GM23248 (cell line): ENCODE measurements around the gene KRTAP5-1. TPM values are rescaled to one million over a fixed set of nuclear protein-coding genes. Genes with fewer than 3 reads are reported as not detected.

Source experiments
- DNase-seq: peaks from one replicate; pipeline ENCODE4 v3.0.0-alpha.2; 2015
- H2AFZ ChIP-seq: fragments of 200-600 bp; sonication (generic); 2 replicates; pipeline ENCODE4 v1.6.1; 2016; ENCODE audit warnings: antibody characterized with exemption
- H3F3A ChIP-seq: fragments of 200-600 bp; sonication (generic); 2 replicates; pipeline ENCODE4 v1.6.1; 2016; ENCODE audit warnings: mild to moderate bottlenecking, antibody characterized with exemption, mixed run types; ENCODE audit not compliant: insufficient read depth
- H3K27ac ChIP-seq: fragments of 200-600 bp; sonication (generic); 2 replicates; pipeline ENCODE4 v1.5.1; 2016; ENCODE audit warnings: mild to moderate bottlenecking
- H3K27me3 ChIP-seq: fragments of 200-600 bp; sonication (generic); replicated peaks from 2 replicates; pipeline ENCODE4 v1.6.1; 2016; ENCODE audit warnings: mild to moderate bottlenecking; ENCODE audit not compliant: insufficient read depth
- H3K36me3 ChIP-seq: fragments of 200-600 bp; sonication (generic); 2 replicates; pipeline ENCODE4 v1.6.1; 2016; ENCODE audit warnings: low read depth, mild to moderate bottlenecking
- H3K4me1 ChIP-seq: fragments of 200-600 bp; sonication (generic); 2 replicates; pipeline ENCODE4 v1.6.1; 2016; ENCODE audit warnings: mild to moderate bottlenecking; ENCODE audit not compliant: insufficient read depth
- H3K4me2 ChIP-seq: fragments of 200-600 bp; sonication (generic); one replicate; pipeline ENCODE4 v1.6.1; 2016; ENCODE audit warnings: mild to moderate bottlenecking; ENCODE audit not compliant: unreplicated experiment
- H3K4me3 ChIP-seq: fragments of 200-600 bp; sonication (generic); 2 replicates; pipeline ENCODE4 v1.5.1; 2016; ENCODE audit warnings: mild to moderate bottlenecking
- H3K79me2 ChIP-seq: fragments of 200-600 bp; sonication (generic); 2 replicates; pipeline ENCODE4 v1.6.1; 2016; ENCODE audit warnings: mild to moderate bottlenecking; ENCODE audit not compliant: insufficient read depth
- H3K9ac ChIP-seq: fragments of 200-600 bp; sonication (generic); 2 replicates; pipeline ENCODE4 v1.6.1; 2016; ENCODE audit warnings: mild to moderate bottlenecking
- H3K9me2 ChIP-seq: fragments of 200-600 bp; sonication (generic); 2 replicates; pipeline ENCODE4 v1.6.1; 2016; ENCODE audit warnings: mixed run types, mild to moderate bottlenecking, moderate library complexity; ENCODE audit not compliant: insufficient read depth
- H3K9me3 ChIP-seq: fragments of 200-600 bp; sonication (generic); one replicate; pipeline ENCODE4 v1.6.1; 2017; ENCODE audit warnings: low read depth
- H4K20me1 ChIP-seq: fragments of 200-600 bp; sonication (generic); 2 replicates; pipeline ENCODE4 v1.6.0; 2016; ENCODE audit not compliant: insufficient read depth
- EZH2 ChIP-seq: fragments of 200-600 bp; sonication (generic); IDR thresholded peaks from 2 replicates; pipeline ENCODE4 v1.6.1; 2018; ENCODE audit warnings: antibody characterized with exemption, mild to moderate bottlenecking; ENCODE audit not compliant: insufficient read depth, poor library complexity, severe bottlenecking
- EZH2phosphoT487 ChIP-seq: fragments of 200-600 bp; sonication (generic); IDR thresholded peaks from 2 replicates; pipeline ENCODE4 v1.6.1; 2018; ENCODE audit warnings: antibody characterized with exemption, moderate library complexity, mild to moderate bottlenecking, low read depth; ENCODE audit not compliant: insufficient read depth
- WGBS, 2 experiments: methylation state at CpG; one replicate each; pipeline ENCODE4 v1.1.6; 2015 to 2017; ENCODE audit warnings: low lambda C conversion rate in 2 of 2, low coverage in 1 of 2; ENCODE audit errors: missing lambda C conversion rate in 2 of 2; 5-methylcytosine and 5-hydroxymethylcytosine counted together
- in situ Hi-C: fragments of 300-500 bp; cut with MboI; formaldehyde crosslinking; loops from 2 replicates; pipeline ENCODE4 v1.15.0; 2020
- polyA plus RNA-seq: library from polyadenylated mRNA; unstranded; fragments of >200 nt; fragmentation: Nextera tagmentation; extraction: Ambion mirVana; gene quantifications from 2 replicates; pipeline ENCODE4 v1.2.1, GENCODE V29; 2016
- total RNA-seq: library from RNA; depleted of rRNA; stranded (reverse); fragments of >200 nt; shearing (Covaris generic); gene quantifications from 2 replicates; pipeline ENCODE4 v1.2.3, GENCODE V29; 2014

KRTAP5-1 gene
- total and polyA plus RNA-seq, 2 experiments from 2014 or later: not detected

GRCh38 chr11:1560649-1561251 lies 24.3 kb downstream of the KRTAP5-1 start:
- in situ Hi-C loops: no loop called here
- no peak for DNase-seq
- no peak overlapping the region for H3K4me3 ChIP-seq
- H3K36me3 ChIP-seq: no peaks in the 10 kb centered on the region
- WGBS, 2 experiments: 79 to 83% methylated on average over 8 of the region's 8 CpGs
- H3K9ac ChIP-seq: no peak overlapping the region
- H3K4me2 ChIP-seq: no peak overlapping the region
- no peak overlapping the region for H2AFZ ChIP-seq
- no peaks in the 10 kb centered on the region for H3K27me3 ChIP-seq
- no peak overlapping the region for H3K27ac ChIP-seq
- no peaks in the 10 kb centered on the region for H4K20me1 ChIP-seq
- H3K9me3 ChIP-seq: no peaks in the 10 kb centered on the region
- H3K79me2 ChIP-seq: no peaks in the 10 kb centered on the region
- H3K4me1 ChIP-seq: peaks cover 13% of the 10 kb centered on the region
- no peak for TF ChIP-seq EZH2phosphoT487
- no peak for TF ChIP-seq EZH2
- no peaks in the 10 kb centered on the region for H3F3A ChIP-seq
- H3K9me2 ChIP-seq: no peaks in the 10 kb centered on the region

- H3K9ac ChIP-seq: no peak overlapping the region
- no peaks in the 10 kb centered on the region for H3K36me3 ChIP-seq
- H3K27ac ChIP-seq: no peak overlapping the region
- in situ Hi-C loops: no loop called here
- H3K4me2 ChIP-seq: no peak overlapping the region
- no peaks in the 10 kb centered on the region for H3K79me2 ChIP-seq
- no peak overlapping the region for H3K4me3 ChIP-seq
- no peaks in the 10 kb centered on the region for H3K9me2 ChIP-seq
- 63 to 65% methylated on average over 14 to 15 of the region's 15 CpGs for WGBS, 2 experiments
- no peaks in the 10 kb centered on the region for H4K20me1 ChIP-seq
- H3K9me3 ChIP-seq: no peaks in the 10 kb centered on the region
- DNase-seq: no peak
- no peaks in the 10 kb centered on the region for H3F3A ChIP-seq
- TF ChIP-seq EZH2phosphoT487 (no peak), EZH2 (no peak)
- H3K4me1 ChIP-seq: peaks cover 13% of the 10 kb centered on the region
- no peak overlapping the region for H2AFZ ChIP-seq
- no peaks in the 10 kb centered on the region for H3K27me3 ChIP-seq
Measured at GRCh38 chr11:1560002-1560648, 25.0 kb downstream of the KRTAP5-1 start.

- no peaks in the 10 kb centered on the region for H3K9me3 ChIP-seq
- no peaks in the 10 kb centered on the region for H4K20me1 ChIP-seq
- H3K79me2 ChIP-seq: no peaks in the 10 kb centered on the region
- DNase-seq: peak; percentile 89
- H2AFZ ChIP-seq: peak overlapping the region; percentile 40; the same call in 1 of the 2 replicates
- no peak overlapping the region for H3K4me3 ChIP-seq
- peak overlapping the region; percentile 35; the same call in 1 of the 2 replicates for H3K9ac ChIP-seq
- H3K9me2 ChIP-seq: no peaks in the 10 kb centered on the region
- H3K4me2 ChIP-seq: no peak overlapping the region
- no peaks in the 10 kb centered on the region for H3K36me3 ChIP-seq
- in situ Hi-C loops: no loop called here
- H3K4me1 ChIP-seq: peaks cover 13% of the 10 kb centered on the region
- H3F3A ChIP-seq: no peaks in the 10 kb centered on the region
- 0 out of 2 replicates have a peak overlapping the region, but pooled peaks have one; percentile 22 for H3K27ac ChIP-seq
- no peaks in the 10 kb centered on the region for H3K27me3 ChIP-seq
- TF ChIP-seq EZH2 (no peak), EZH2phosphoT487 (no peak)
- WGBS, 2 experiments: 21 to 24% methylated on average over 25 to 28 of the region's 29 CpGs
Measured at GRCh38 chr11:1559111-1559951, 25.8 kb downstream of the KRTAP5-1 start.

- H3K27ac ChIP-seq: no peak overlapping the region
- no peak overlapping the region for H3K4me3 ChIP-seq
- in situ Hi-C loops: no loop called here
- H3K4me1 ChIP-seq: peaks cover 13% of the 10 kb centered on the region
- H3K36me3 ChIP-seq: no peaks in the 10 kb centered on the region
- WGBS, 2 experiments: 50 to 67% methylated on average over 12 of the region's 12 CpGs
- no peaks in the 10 kb centered on the region for H3K79me2 ChIP-seq
- peak overlapping the region; percentile 20; the same call in 1 of the 2 replicates for H3K9ac ChIP-seq
- H3K27me3 ChIP-seq: no peaks in the 10 kb centered on the region
- TF ChIP-seq EZH2phosphoT487 (no peak), EZH2 (no peak)
- no peak for DNase-seq
- no peaks in the 10 kb centered on the region for H4K20me1 ChIP-seq
- 0 out of 2 replicates have a peak overlapping the region, but pooled peaks have one; percentile 9 for H2AFZ ChIP-seq
- no peaks in the 10 kb centered on the region for H3F3A ChIP-seq
- no peaks in the 10 kb centered on the region for H3K9me2 ChIP-seq
- no peaks in the 10 kb centered on the region for H3K9me3 ChIP-seq
- peak overlapping the region; percentile 15 for H3K4me2 ChIP-seq
Measured at GRCh38 chr11:1558775-1559110, 26.3 kb downstream of the KRTAP5-1 start.
